Activated T-cell treated with anti-CD3 and anti-CD28 coated beads, Interleukin-2, amount 50 U/mL, for 48 hours (primary cell): ENCODE measurements around the gene SKP2.
"Not testable (repeated sequence)": the region's sequence is repeated elsewhere in the genome, so short reads cannot be mapped to it uniquely, and the experiment has no call there.

ENCODE experiments used
- DNase-seq, 2 experiments: peaks; one replicate each; pipeline ENCODE4 v3.0.0-alpha.2; 2020

SKP2 gene

GRCh38 chr5:36158144-36158543 is 6.2 kb downstream of the SKP2 start:
- DNase-seq: no peak

- no peak for DNase-seq
These were observed 8.7 kb downstream of the SKP2 start for GRCh38 chr5:36160617-36161016.

- DNase-seq: no peak
These were observed 9.4 kb downstream of the SKP2 start for GRCh38 chr5:36161361-36161760.

GRCh38 chr5:36162810-36163486 is 11.0 kb downstream of the SKP2 start:
- DNase-seq: no peak

GRCh38 chr5:36164461-36164860 is 12.6 kb downstream of the SKP2 start:
- no peak for DNase-seq

GRCh38 chr5:36168737-36169136 is 16.8 kb downstream of the SKP2 start:
- DNase-seq: no peak

- DNase-seq: no peak
These were observed 19.0 kb downstream of the SKP2 start for GRCh38 chr5:36170832-36171424.

- no peak for DNase-seq
These were observed 20.7 kb downstream of the SKP2 start for GRCh38 chr5:36172599-36172998.

- DNase-seq: no peak
These were observed 21.5 kb downstream of the SKP2 start for GRCh38 chr5:36173426-36173825.

- no peak for DNase-seq
These were observed 22.2 kb downstream of the SKP2 start for GRCh38 chr5:36174119-36174518.

GRCh38 chr5:36175043-36175442 is 23.1 kb downstream of the SKP2 start:
- DNase-seq: no peak

GRCh38 chr5:36177154-36177553 is 25.2 kb downstream of the SKP2 start:
- DNase-seq: no peak

- DNase-seq: no peak
These were observed 26.0 kb downstream of the SKP2 start for GRCh38 chr5:36177715-36178523.

GRCh38 chr5:36178524-36178890 is 26.6 kb downstream of the SKP2 start:
- no peak for DNase-seq

- no peak for DNase-seq
These were observed 28.0 kb downstream of the SKP2 start for GRCh38 chr5:36179950-36180349.

- no peak for DNase-seq
These were observed 28.8 kb downstream of the SKP2 start for GRCh38 chr5:36180556-36181350.

GRCh38 chr5:36181774-36182173 is 29.9 kb downstream of the SKP2 start:
- no peak for DNase-seq

GRCh38 chr5:36184408-36184807 is 32.5 kb downstream of the SKP2 start:
- not testable (repeated sequence) for DNase-seq

- DNase-seq: no peak
These were observed 41.8 kb downstream of the SKP2 start for GRCh38 chr5:36193746-36194145.

GRCh38 chr5:36198281-36198680 is 46.4 kb downstream of the SKP2 start:
- DNase-seq: no peak

- not testable (repeated sequence) for DNase-seq
These were observed 46.9 kb downstream of the SKP2 start for GRCh38 chr5:36198783-36199182.

- DNase-seq: no peak
These were observed 47.7 kb downstream of the SKP2 start for GRCh38 chr5:36199620-36200019.

GRCh38 chr5:36200513-36200912 is 48.6 kb downstream of the SKP2 start:
- DNase-seq: no peak
